22Rv1 (cell line): ENCODE measurements around the gene ELOVL5.

Experiments used
- CTCF ChIP-seq: fragments of 450-650 bp; IDR thresholded peaks from 2 replicates; pipeline ENCODE4 v1.5.1; 2017; ENCODE audit warnings: mild to moderate bottlenecking
- ZFX ChIP-seq: fragments of 450-650 bp; IDR thresholded peaks from 2 replicates; pipeline ENCODE4 v1.6.1; 2017; ENCODE audit warnings: antibody characterized with exemption, borderline replicate concordance

- TF ChIP-seq CTCF (no peak), ZFX (no peak)
Observed at GRCh38 chr6:53273370-53273769, 75.4 kb downstream of the ELOVL5 start.
